HG03432 (cell line): ENCODE results near the gene LDB2.

Source experiments
- ATAC-seq: cut with Tn5 transposase; IDR thresholded peaks from one replicate; pipeline ENCODE4 v1.9.1; 2021; ENCODE audit warnings: mild to moderate bottlenecking, moderate library complexity; ENCODE audit not compliant: unreplicated experiment

Gene LDB2

DNA sequence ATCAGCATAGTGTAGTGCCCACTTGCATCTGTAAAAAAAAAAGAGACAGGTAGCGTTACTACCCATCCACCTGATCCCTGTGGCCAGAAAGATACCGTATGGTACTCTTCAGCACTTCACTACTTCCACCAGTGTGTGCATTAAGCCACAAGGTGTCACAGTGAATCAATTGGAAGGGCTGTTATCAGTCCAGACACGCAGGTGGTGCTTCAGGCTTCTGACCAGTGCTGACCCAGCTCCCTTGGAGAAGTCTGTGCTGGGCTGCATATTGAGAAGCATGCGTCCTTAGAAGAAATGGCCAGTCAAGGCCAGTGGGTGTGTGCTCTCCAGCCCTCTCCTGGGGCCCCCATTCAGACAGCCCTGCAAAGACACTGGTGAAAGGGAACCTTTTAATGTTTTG lies 10.6 kb downstream of the LDB2 start:
- ATAC-seq, result no peak

DNA sequence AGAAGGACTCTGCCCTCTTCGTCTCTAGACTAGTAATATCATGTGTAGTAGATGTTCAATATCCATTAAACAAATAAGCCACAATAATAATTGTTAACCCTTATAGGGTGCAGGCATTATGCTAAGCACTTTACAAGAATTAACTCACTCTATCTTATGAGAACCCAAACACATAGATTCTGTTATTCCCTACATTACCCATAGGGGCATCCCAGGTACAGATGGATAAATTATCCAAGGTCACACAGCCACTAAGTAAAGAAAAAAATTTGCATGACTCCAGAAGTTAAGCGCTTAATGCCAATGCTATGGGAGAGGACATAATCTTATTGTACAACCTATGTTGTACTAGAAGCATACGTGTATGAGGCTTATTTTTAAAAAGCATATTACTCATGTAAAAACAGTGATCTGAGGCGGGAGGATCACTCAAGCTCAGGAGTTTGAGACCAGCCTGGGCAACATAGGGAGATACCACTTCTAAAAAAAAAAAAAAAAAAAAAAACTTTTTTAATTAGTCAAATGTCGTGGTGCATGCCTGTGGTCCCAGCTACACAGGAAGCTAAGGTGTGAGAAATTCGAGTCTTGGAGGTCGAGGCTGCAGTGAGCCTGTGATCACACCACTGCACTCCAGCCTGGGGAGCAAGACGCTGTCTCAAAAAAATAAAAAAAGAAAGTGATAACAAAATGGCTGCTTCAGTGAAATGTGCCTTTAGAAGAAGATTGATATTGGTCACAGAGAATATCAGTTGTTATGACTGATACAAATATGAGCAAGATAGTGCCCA lies 13.6 kb downstream of the LDB2 start:
- ATAC-seq, result no peak

DNA sequence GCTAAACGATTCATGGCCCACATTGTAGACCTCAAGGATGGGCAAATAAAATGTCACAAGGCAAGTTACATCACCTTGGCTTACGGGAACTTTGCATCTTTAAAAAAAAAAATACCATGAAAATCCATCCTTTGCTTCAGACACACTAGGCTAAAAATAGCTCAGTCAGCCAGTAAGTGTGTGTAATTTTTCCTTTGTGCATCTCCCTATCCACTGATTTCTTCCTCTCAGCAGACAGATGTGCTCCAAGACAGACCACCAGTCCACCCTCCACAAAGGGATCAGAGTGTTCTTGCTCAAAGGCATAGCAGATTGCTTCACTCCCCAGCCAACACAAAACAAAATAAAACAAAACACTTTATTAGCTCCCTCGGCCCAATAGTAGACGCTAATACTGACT lies 14.6 kb downstream of the LDB2 start:
- no peak for ATAC-seq

DNA sequence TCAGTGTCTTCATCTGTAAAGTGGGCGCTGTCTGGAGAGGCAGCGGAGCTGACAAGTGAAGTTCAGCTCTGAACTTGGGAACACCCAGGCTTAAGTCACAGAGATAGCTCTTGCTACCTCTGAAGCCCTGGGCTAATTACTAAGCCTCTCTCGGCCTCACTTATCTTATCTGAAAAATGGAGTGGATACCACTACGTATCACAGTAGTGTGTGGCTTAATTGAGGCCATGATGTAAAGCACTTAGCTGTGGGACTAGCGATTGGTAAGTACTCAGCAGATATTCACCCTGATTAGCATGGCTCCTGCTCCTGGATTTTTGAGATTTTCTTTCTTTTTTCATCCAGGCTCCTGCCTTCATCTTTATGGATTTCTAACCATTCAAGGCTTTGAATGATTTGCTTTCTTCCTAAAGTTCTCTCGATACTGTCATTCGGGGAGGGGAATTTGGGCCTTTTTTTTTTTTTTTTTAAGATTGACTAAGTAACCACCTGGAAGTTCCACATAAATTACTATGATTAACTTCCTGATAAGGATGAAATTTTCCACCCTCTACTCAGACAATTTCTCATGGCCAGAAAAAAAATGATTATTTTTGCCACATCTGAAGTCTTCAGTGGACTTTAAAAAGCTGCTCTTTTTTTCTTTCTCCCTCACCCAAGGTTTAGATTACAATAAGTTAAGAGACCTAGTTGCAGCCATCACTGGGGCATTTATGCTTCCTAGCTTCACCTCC lies 17.1 kb downstream of the LDB2 start:
- ATAC-seq, result no peak

DNA sequence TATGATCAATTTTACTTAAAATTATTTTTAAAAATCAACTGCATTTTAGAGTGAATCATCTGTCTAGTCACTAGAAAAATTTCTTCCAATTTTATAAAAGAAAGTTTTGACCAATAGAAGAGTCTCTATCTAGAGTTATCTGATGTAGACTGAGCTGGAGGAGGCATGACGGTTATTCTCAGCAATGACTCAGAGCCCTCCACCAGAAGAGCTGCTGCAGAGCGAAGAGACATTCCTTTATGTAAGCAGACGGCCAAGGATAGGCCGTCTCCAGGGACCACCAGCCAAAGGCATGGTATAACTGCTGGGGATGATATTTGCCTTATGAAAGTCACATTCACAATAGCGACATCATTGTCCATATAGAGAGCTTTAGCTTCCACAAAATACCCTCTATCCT lies 23.0 kb downstream of the LDB2 start:
- ATAC-seq, result no peak

DNA sequence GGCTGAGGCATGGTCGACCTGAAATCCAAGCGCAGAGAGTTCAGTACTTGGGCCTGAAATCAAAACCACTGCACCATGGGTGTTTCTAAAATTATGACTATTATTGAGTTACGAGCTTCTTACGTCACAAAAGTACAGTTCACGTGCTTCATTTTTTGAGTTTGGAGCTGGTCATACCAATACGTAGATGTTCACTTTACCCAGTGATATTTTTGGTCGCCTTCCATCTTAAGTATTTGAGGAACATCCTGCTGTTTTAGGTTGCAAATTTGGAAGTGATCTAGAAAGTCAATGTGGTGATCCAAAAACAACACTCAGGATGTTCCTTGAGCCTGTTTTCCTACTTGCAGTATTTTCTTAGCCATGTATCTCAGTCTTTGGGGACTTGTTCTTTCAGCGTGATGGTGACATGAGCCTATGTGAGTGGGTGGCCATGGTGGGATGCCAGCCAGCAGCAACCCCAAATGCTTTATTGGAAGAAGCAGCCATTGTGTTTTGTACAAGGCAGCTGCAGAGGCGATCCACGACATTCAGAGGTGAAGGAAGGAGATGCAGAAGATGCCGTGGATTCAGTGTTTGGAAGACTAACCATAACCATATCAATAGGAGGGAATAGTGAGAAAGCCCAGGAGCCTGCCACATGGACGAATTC lies 28.7 kb downstream of the LDB2 start:
- no peak for ATAC-seq

DNA sequence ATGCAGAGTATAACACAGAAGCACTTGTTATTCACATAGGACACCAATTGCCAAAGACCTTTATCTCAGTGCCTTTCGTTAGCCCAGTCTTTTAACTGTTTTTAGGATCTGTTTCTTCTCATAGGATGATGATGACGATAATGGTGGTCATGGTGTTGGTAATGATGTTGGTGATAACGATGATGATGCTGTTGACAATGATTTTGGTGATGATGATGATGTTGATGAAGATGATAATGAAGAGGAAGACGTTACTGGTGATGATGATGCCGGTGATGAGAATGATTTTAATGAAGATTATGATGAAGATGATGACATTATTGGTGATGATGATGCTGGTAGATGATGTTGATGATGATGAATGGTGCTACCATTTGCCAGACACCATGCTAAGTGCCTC lies 29.8 kb downstream of the LDB2 start:
- no peak for ATAC-seq

DNA sequence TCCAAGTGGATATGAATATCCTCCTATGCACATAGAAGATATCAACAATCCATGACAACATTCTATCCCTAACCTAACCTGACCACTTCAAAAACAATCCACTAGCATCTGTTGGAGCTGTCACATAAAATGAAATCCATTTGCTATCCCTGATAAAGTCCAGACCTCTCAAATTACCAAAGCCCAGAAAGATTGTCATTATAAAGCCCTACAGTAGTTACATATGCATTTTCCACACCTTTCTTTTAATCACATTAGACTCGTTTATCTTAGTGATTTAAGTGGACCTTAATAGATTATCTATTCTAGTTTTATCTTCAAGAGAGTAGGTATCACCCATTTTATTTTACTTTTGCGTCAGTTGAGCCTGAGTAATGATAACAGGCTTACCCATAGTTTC lies 30.6 kb downstream of the LDB2 start:
- no peak for ATAC-seq

DNA sequence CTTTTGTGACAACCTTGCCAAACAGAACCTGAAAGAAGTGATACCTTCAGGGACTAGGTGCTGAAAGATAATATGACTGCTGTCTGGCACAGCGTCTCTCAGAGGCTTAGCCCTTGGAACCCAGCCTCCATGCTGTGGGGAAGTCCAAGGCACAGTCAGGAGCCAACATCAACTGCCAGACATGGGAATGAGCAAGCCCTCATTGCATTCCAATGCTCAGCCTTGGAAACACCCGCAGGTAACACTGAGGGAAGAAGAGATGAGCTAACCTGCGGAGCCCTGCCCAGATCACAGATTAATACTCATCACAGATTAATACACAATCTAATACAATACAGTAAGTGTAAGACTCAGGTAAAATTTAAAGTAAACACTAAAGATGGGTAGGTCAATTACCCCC lies 31.5 kb downstream of the LDB2 start:
- no peak for ATAC-seq

DNA sequence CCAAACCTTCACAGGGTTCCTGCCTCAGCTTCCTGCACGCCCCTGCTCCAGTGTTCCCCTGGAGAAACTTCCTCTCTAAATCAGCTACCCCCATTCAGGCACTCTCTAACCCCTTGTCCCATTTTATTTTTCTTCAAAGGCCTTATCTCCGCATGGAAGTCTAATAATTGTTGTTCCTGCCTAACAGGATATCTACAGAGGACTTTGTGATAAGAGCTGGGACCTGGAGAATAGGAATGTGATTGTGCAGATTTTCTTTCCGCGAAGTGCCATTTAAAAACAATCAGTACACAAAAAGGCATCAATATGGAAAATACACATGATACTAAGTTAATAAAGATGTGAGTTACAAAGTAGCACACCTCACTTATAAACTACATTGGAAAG lies 32.6 kb downstream of the LDB2 start:
- no peak for ATAC-seq

DNA sequence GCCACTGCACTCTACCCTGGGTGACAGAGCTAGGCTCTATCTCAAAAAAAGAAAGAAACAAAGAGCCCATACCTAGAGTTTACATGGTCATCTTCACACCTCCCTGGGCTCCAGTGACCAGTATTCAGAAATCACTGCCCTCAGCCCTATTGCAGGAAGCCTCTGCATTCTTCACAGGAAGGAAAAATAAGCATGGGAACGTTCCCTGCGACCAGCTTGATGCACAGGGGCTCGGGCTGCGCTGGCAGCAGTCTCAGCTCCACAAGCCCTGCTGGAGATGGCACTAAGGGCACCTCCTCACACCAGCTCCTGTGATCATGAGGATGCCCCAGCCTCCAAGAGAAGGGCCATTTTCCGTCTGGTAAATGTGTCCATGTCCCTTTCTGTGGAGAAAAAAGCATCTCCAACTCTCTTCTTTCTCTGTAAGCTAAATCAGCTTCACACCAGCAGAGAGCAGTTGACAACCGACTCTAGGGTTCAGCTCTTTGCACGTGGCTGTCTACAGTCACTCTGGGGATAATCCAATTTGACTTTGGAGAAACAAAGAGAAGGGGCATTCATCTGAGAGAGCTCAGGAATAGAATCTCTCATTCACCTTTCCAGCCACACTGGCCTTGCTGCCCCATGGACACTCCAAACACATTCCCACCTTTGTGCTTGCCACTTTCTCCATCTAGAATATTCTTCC lies 33.1 kb downstream of the LDB2 start:
- ATAC-seq, result no peak

DNA sequence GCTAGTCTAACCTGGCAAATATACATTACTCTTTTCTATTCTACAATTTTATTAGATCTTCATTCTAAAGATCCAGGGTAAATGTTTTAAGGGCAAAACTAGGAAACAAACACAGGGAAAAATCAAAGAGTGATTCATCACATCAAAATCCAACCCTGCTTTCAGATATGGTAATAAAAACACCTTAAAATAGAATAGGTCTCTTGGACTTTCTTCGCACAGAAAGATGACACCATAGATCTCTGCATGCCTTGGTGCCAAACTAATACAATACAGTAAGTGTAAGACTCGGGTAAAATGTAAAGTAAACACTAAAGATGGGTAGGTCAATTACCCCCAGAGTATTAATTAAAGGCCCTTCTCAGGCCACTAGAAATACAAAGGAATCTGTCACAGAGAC lies 34.2 kb downstream of the LDB2 start:
- no peak for ATAC-seq

DNA sequence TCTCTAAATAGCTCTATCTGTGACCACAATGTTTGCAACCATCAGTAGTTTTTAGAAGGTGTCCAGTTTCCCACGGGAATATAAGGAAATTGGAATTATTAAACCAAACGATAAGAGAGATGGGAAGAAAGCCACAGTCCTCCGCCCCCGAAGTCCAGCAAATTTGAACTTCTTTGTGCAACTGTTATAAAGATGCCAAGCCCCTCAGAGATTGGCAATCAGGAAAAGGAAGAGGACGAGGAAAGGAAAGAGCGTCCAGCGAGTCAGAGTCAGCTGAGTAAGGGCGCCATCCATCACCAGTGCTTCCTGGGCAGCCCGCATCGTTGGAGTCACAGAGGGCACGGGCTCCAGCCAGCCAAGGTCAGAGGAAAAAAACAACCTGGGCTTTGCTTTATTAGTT lies 35.7 kb downstream of the LDB2 start:
- no peak for ATAC-seq

DNA sequence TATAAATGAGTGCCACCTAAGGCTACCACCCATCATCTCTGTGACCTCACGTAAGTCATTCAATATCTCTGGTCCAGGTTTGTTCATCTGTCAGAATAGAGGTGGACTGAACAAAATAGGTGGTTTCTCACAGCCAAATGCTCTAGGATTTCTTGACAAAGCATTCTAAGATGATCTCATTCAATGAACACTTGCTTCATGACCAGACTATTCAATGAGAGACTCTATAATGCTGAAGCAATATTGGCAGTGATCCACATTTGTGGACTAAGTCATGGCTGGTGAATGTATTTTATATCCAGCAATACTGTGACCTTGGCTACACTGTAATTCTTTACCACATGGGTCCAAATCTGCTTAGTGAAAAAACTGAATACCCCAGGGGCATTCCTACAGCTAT lies 37.9 kb downstream of the LDB2 start:
- ATAC-seq, result no peak

DNA sequence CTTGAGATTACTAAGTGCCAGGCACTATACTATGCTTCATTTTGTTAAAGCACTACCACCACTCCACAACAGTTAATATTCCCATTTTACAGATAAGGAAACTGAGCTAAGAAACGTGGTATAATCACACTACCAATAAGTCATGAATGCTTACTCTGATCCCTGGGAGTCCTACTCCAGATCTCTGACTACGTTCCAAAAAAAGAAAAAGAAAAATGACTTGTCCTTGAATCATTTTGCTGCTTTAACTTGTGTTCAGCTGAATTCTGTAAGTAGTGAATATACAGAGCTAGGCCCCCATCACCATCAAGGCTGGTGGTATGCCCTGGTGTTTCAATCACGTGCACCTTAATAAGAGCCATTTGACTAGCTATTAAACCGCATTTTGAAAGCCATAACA lies 39.4 kb downstream of the LDB2 start:
- ATAC-seq, result no peak

DNA sequence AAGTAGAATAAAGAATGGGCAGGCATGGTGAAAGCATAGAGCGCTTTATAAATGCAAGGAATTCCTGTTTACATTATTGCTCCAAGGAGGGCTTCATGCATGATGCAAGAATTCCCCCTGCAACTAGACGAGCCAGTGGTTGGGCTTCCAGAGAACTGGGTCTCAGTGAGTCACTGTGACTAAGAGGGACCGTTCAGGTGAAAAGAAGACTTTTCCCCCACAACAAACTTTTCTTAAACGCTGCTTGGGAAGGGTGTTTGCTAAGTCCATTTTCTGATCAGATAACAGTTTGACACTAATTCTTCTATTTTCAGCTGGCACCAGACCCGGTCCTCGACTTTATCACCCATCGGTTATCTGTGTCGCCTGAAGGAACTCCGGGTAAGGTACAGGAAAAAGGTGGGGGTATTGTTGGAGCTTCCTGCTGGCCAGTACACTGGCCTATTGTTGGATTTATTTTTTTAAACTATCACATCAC lies 40.1 kb downstream of the LDB2 start:
- no peak for ATAC-seq

DNA sequence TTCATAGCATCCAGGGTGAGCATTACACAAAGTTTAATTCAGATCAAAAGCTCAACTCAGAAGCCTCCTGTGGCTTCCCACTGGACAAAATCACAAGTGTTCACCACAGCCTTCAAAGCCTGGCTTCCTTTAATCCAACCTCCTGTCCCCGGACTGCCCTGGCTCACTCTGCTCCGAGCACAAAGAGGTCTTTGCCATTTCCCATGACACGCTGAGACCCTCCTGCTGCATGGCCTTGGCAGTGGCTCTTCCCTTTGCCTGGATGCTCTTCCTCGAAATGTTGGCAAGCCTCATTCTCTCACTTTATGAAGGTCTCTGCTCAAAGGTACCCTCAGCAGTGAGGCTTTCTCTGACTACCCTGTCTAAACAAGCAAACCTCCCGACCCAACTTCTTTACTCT lies 41.0 kb downstream of the LDB2 start:
- no peak for ATAC-seq

DNA sequence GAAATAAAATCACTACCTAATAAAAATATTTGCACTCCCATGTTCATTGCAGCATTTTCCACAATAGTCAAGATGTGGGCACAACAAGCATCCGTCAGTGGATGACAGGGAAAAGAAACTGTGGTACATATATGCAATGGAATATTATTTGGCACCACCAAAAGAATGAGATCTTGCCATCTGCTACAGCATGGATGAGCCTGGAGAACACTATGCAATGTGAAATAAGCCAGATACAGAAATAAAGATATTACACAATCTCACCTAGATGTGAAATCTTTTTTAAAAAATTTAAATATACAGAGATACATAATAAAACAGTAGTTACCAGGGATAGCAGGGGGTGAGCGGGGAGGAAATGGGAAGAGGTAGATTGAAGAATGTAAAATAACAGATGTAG lies 44.8 kb downstream of the LDB2 start:
- ATAC-seq, result no peak

DNA sequence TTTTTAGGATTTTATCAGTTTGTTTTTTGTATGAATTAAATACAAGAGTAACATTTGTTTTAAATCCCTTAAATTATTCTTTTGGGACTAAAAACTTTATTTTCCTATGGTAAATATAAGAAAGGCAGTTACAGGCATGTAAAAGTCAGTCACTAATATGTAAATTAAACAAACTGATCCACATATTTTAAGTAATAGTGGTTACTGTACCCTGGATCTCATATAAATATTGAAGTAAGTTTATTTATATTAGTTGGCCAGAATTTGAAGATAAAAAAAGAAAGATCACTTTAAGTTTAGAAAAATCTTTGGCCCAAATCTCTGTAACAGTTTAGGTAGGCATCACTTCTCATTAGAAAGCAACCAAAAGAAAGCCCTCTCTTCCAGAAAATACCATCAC lies 45.8 kb downstream of the LDB2 start:
- ATAC-seq, result no peak

DNA sequence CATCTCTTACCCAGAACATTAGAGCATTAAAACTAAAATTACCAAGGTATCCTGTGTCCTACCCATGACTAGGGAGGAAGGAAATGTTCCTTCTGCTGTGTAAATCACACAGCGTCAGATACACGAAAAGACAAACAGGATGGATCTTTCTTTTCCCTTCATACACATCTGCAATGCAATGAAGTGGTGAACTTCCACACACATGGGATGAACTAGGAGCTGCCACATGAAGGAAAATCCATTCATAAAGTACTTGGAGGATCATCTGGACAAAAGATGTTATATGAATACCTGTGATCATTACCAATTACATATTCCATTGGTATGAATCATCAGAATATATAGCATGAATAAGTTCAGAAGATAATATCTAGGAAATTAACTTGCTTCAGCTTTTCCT lies 46.2 kb downstream of the LDB2 start:
- no peak for ATAC-seq

DNA sequence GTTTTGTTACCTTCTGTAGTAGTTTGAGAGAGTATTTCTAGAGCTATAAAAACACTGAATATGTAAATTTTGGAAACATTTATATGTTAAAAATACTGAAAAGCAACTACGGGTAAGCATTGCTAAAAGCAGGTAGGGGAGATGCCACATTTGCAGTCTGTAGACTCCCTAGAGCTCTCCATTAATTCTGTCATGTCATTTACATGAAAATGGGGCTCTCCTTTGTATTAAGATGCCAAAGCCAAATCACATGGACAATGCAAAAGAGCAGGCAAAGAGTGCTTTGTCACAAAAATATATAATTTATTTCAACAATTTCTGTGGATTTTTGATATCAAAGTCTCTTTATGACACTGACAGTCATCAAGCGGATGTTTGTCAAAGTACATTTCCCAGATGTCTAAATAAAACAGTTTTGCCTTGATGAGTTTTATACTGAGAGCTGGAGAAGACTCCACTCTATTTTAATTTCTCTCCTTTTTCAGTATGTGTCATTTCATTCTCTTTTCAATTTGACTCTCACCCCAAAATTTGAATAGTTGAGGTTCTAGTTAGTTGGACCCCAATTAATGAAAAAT lies 51.8 kb downstream of the LDB2 start:
- no peak for ATAC-seq
